DND-41 (cell line): ENCODE data around the gene PRRG3.

Experiments used
- ATAC-seq: fragments of 200-7000 bp; cut with Tn5 transposase; 3 replicates; pipeline ENCODE4 v1.9.1; 2021; ENCODE audit warnings: low read depth; ENCODE audit not compliant: insufficient read depth
- DNase-seq: peaks from one replicate; pipeline ENCODE4 v3.0.0-alpha.2; 2020
- H2AFZ ChIP-seq: 2 replicates; pipeline ENCODE4 v1.6.0; 2012; ENCODE audit warnings: low read depth, low read length
- H3K27ac ChIP-seq: 2 replicates; pipeline ENCODE4 v1.5.1; 2012; ENCODE audit warnings: low read length, inconsistent platforms
- H3K27me3 ChIP-seq: fragments of 200-600 bp; sonication (generic); 2 replicates; pipeline ENCODE4 v1.6.0; 2012; ENCODE audit warnings: low read length, mild to moderate bottlenecking, inconsistent platforms; ENCODE audit not compliant: insufficient read depth, poor library complexity
- H3K36me3 ChIP-seq: 2 replicates; pipeline ENCODE4 v1.5.1; 2012; ENCODE audit warnings: low read length, inconsistent platforms; ENCODE audit not compliant: insufficient read depth
- H3K4me1 ChIP-seq: 2 replicates; pipeline ENCODE4 v1.5.1; 2012; ENCODE audit warnings: mild to moderate bottlenecking, low read length; ENCODE audit not compliant: insufficient read depth
- H3K4me2 ChIP-seq: 2 replicates; pipeline ENCODE4 v1.6.0; 2012; ENCODE audit warnings: mild to moderate bottlenecking, moderate library complexity, low read length, inconsistent platforms; ENCODE audit not compliant: insufficient read depth
- H3K4me3 ChIP-seq, 2 experiments: fragments of 200-600 bp in 1 of 2; shearing (Covaris generic) in 1 of 2; 2 replicates each; pipeline ENCODE4 v1.5.1; 2012 to 2016; ENCODE audit warnings: inconsistent platforms in 2 of 2, low read length in 2 of 2, mild to moderate bottlenecking in 2 of 2, low read depth in 1 of 2, moderate library complexity in 1 of 2
- H3K79me2 ChIP-seq: 2 replicates; pipeline ENCODE4 v1.6.0; 2012; ENCODE audit warnings: low read length, inconsistent platforms; ENCODE audit not compliant: insufficient read depth
- H3K9ac ChIP-seq: 2 replicates; pipeline ENCODE4 v1.6.0; 2012; ENCODE audit warnings: low read depth, mild to moderate bottlenecking, inconsistent platforms, low read length, moderate library complexity
- H3K9me3 ChIP-seq: 2 replicates; pipeline ENCODE4 v1.5.1; 2012; ENCODE audit warnings: low read length, moderate library complexity, mild to moderate bottlenecking, inconsistent platforms; ENCODE audit not compliant: insufficient read depth, severe bottlenecking
- H4K20me1 ChIP-seq: 2 replicates; pipeline ENCODE4 v1.6.0; 2012; ENCODE audit warnings: low read length; ENCODE audit not compliant: insufficient read depth
- CTCF ChIP-seq: IDR thresholded peaks from 2 replicates; pipeline ENCODE4 v1.5.1; 2012; ENCODE audit warnings: borderline replicate concordance, low read length, moderate library complexity, mild to moderate bottlenecking; ENCODE audit not compliant: poor library complexity, severe bottlenecking; ENCODE audit errors: extremely low read depth
- EZH2 ChIP-seq: IDR thresholded peaks from 3 replicates; pipeline ENCODE4 v1.6.1; 2012; ENCODE audit warnings: borderline replicate concordance, low read depth, mild to moderate bottlenecking, moderate library complexity, low read length, inconsistent platforms; ENCODE audit not compliant: severe bottlenecking

Gene PRRG3

GRCh38 chrX:151711154-151711553 lies 15.9 kb downstream of the PRRG3 start:
- Histone ChIP-seq H3K27me3 (no peaks in the 10 kb centered on the region), H3K27ac (no peak overlapping the region), H3K4me1 (no peaks in the 10 kb centered on the region), H3K79me2 (no peaks in the 10 kb centered on the region), H3K4me3 (no peak overlapping the region), H3K36me3 (no peaks in the 10 kb centered on the region), H3K9me3 (no peaks in the 10 kb centered on the region), H4K20me1 (no peaks in the 10 kb centered on the region), H3K9ac (no peak overlapping the region), H2AFZ (no peak overlapping the region), H3K4me2 (no peak overlapping the region)
- no peak for TF ChIP-seq CTCF
- no peak for TF ChIP-seq EZH2
- ATAC-seq (no peak), DNase-seq (no peak)

- Histone ChIP-seq H3K4me1 (no peaks in the 10 kb centered on the region), H2AFZ (no peak overlapping the region), H3K9ac (no peak overlapping the region), H3K4me3 (no peak overlapping the region), H3K4me2 (no peak overlapping the region), H3K27me3 (no peaks in the 10 kb centered on the region), H4K20me1 (no peaks in the 10 kb centered on the region), H3K79me2 (no peaks in the 10 kb centered on the region), H3K36me3 (no peaks in the 10 kb centered on the region), H3K27ac (no peak overlapping the region), H3K9me3 (no peaks in the 10 kb centered on the region)
- TF ChIP-seq CTCF (no peak), EZH2 (no peak)
- no peak for DNase-seq
- ATAC-seq: no peak
Observed at GRCh38 chrX:151711787-151712186, 16.5 kb downstream of the PRRG3 start.

- Histone ChIP-seq H3K4me1 (no peaks in the 10 kb centered on the region), H4K20me1 (no peaks in the 10 kb centered on the region), H3K4me2 (no peak overlapping the region), H3K4me3 (no peak overlapping the region), H2AFZ (no peak overlapping the region), H3K9me3 (no peaks in the 10 kb centered on the region), H3K27me3 (no peaks in the 10 kb centered on the region), H3K36me3 (no peaks in the 10 kb centered on the region), H3K9ac (no peak overlapping the region), H3K79me2 (no peaks in the 10 kb centered on the region), H3K27ac (no peak overlapping the region)
- no peak for DNase-seq
- ATAC-seq: no peak
- TF ChIP-seq CTCF: no peak
- TF ChIP-seq EZH2: no peak
Observed at GRCh38 chrX:151712253-151712652, 17.0 kb downstream of the PRRG3 start.

- H3K79me2 ChIP-seq: no peaks in the 10 kb centered on the region
- H3K27me3 ChIP-seq: no peaks in the 10 kb centered on the region
- no peaks in the 10 kb centered on the region for H3K36me3 ChIP-seq
- TF ChIP-seq CTCF (peak; percentile 66), EZH2 (no peak)
- H3K9me3 ChIP-seq: no peaks in the 10 kb centered on the region
- no peak overlapping the region for H3K4me2 ChIP-seq
- H4K20me1 ChIP-seq: no peaks in the 10 kb centered on the region
- no peak overlapping the region for H3K9ac ChIP-seq
- H2AFZ ChIP-seq: no peak overlapping the region
- DNase-seq (peak; percentile 29), ATAC-seq (peak; percentile 64; the same call in 2 of the 3 replicates)
- no peak overlapping the region for H3K4me3 ChIP-seq
- no peak overlapping the region for H3K27ac ChIP-seq
- H3K4me1 ChIP-seq: no peaks in the 10 kb centered on the region
Observed at GRCh38 chrX:151713849-151714248, 18.6 kb downstream of the PRRG3 start.
